ENCODE results near the gene STAC3. TPM values are rescaled to one million over a fixed set of nuclear protein-coding genes. Genes with fewer than 3 reads are reported as not detected.
"Not testable (repeated sequence)": the region's sequence is repeated elsewhere in the genome, so short reads cannot be mapped to it uniquely, and the experiment has no call there.

STAC3 gene
- total RNA-seq, 1 donor from 2014 or later = 4.6 TPM

GRCh38 chr12:57278465-57279381 is 27.7 kb upstream of the STAC3 start:
- no peaks in the 10 kb centered on the region for H3K9me3 Mint-ChIP-seq
- no peak for DNase-seq
- no peak overlapping the region for H3K4me3 Mint-ChIP-seq
- H3K36me3 Mint-ChIP-seq (ENCODE audit: low read depth) = peaks cover 77% of the 10 kb centered on the region
- H3K27ac Mint-ChIP-seq = peak overlapping the region; percentile 62
- ChIA-PET POLR2A (interaction anchor here (0.6 to 1.3 kb wide), 5 partner anchors 37 to 174 kb away, joined by 3 to 4 read pairs (median 3); no protein-coding TSS in a partner anchor), CTCF (interaction anchor here (0.9 to 2.6 kb wide), 3 partner anchors 11 to 65 kb away, joined by 4 to 6 read pairs (median 4); no protein-coding TSS in a partner anchor)
- no peaks in the 10 kb centered on the region for H3K27me3 Mint-ChIP-seq
- no peak for TF ChIP-seq CTCF (IDR thresholded peaks at IDR 0.05)
- H3K4me1 Mint-ChIP-seq = peaks cover 29% of the 10 kb centered on the region
- ATAC-seq (ENCODE audit: low read depth) = no peak
- intact Hi-C loops (cut with micrococcal nuclease) = no loop called here

- POLR2A ChIA-PET = interaction anchor here (0.6 to 1.2 kb wide), 5 partner anchors 13 to 71 kb away, joined by 3 to 6 read pairs (median 4); no protein-coding TSS in a partner anchor
- H3K9me3 Mint-ChIP-seq = no peaks in the 10 kb centered on the region
- peaks cover 26% of the 10 kb centered on the region for H3K4me1 Mint-ChIP-seq
- no peak for ATAC-seq (ENCODE audit: low read depth)
- no peaks in the 10 kb centered on the region for H3K27me3 Mint-ChIP-seq
- H3K4me3 Mint-ChIP-seq = no peak overlapping the region
- intact Hi-C loops (cut with micrococcal nuclease) = no loop called here
- H3K36me3 Mint-ChIP-seq (ENCODE audit: low read depth) = peaks cover 76% of the 10 kb centered on the region
- TF ChIP-seq CTCF (IDR thresholded peaks at IDR 0.05) = no peak
- CTCF ChIA-PET = interaction anchor here (0.6 to 2.6 kb wide), 4 partner anchors 12 to 34 kb away, joined by 3 to 6 read pairs (median 4); no protein-coding TSS in a partner anchor
- DNase-seq = no peak
- no peak overlapping the region for H3K27ac Mint-ChIP-seq
These were observed 26.1 kb upstream of the STAC3 start for GRCh38 chr12:57276935-57277563.

- intact Hi-C loops (cut with micrococcal nuclease); DNase-seq; H3K9me3 Mint-ChIP-seq; H3K27me3 Mint-ChIP-seq; ATAC-seq (ENCODE audit: low read depth); H3K4me3 Mint-ChIP-seq; H3K27ac Mint-ChIP-seq: not testable (repeated sequence)
- ChIA-PET POLR2A (interaction anchor here (0.7 kb wide), 1 partner anchor 29 kb away, joined by 4 read pairs; no protein-coding TSS in a partner anchor), CTCF (interaction anchor here (0.7 to 2.6 kb wide), 2 partner anchors 13 to 61 kb away, joined by 3 to 6 read pairs; no protein-coding TSS in a partner anchor)
- H3K4me1 Mint-ChIP-seq = peaks cover 23% of the 10 kb centered on the region
- H3K36me3 Mint-ChIP-seq (ENCODE audit: low read depth) = peaks cover 78% of the 10 kb centered on the region
These were observed 25.2 kb upstream of the STAC3 start for GRCh38 chr12:57276233-57276632.

GRCh38 chr12:57273516-57273915 is 22.5 kb upstream of the STAC3 start:
- DNase-seq (no peak), ATAC-seq (ENCODE audit: low read depth) (no peak)
- ChIA-PET POLR2A (no interaction called here), CTCF (interaction anchor here (1.1 kb wide), 1 partner anchor 182 kb away, joined by 3 read pairs; no protein-coding TSS in a partner anchor)
- Mint-ChIP-seq H3K9me3 (no peaks in the 10 kb centered on the region), H3K27ac (no peak overlapping the region), H3K4me1 (peaks cover under 1% of the 10 kb centered on the region), H3K36me3 (ENCODE audit: low read depth) (peaks cover 84% of the 10 kb centered on the region), H3K4me3 (no peak overlapping the region), H3K27me3 (no peaks in the 10 kb centered on the region)
- intact Hi-C loops (cut with micrococcal nuclease) = no loop called here
- TF ChIP-seq CTCF (IDR thresholded peaks at IDR 0.05) = no peak

- Mint-ChIP-seq H3K36me3 (ENCODE audit: low read depth) (peaks cover 83% of the 10 kb centered on the region), H3K9me3 (no peaks in the 10 kb centered on the region), H3K4me1 (no peaks in the 10 kb centered on the region), H3K4me3 (no peak overlapping the region), H3K27ac (no peak overlapping the region), H3K27me3 (no peaks in the 10 kb centered on the region)
- DNase-seq (no peak), ATAC-seq (ENCODE audit: low read depth) (no peak)
- ChIA-PET POLR2A (no interaction called here), CTCF (interaction anchor here (1.0 to 1.1 kb wide), 2 partner anchors 30 to 183 kb away, joined by 3 to 4 read pairs; no protein-coding TSS in a partner anchor)
- intact Hi-C loops (cut with micrococcal nuclease) = no loop called here
- TF ChIP-seq CTCF (IDR thresholded peaks at IDR 0.05) = no peak
These were observed 21.6 kb upstream of the STAC3 start for GRCh38 chr12:57272337-57273151.
